ENCODE data around the gene MYT1.
"Not testable (repeated sequence)": the region's sequence is repeated elsewhere in the genome, so short reads cannot be mapped to it uniquely, and the experiment has no call there.

MYT1 gene

GRCh38 chr20:64228751-64229506, 64.7 kb downstream of the MYT1 start:
- no peak for DNase-seq (ENCODE audit: low read depth in 2 of 3, low spot score in 2 of 3)

- DNase-seq (ENCODE audit: low read depth in 2 of 3, low spot score in 2 of 3) = no peak
Measured at GRCh38 chr20:64229507-64230061, 65.3 kb downstream of the MYT1 start.

- no peak for DNase-seq (ENCODE audit: low read depth in 2 of 3, low spot score in 2 of 3)
Measured at GRCh38 chr20:64230461-64231145, 66.4 kb downstream of the MYT1 start.

GRCh38 chr20:64231621-64232550, 67.6 kb downstream of the MYT1 start:
- DNase-seq (ENCODE audit: low read depth in 2 of 3, low spot score in 2 of 3) = no peak

GRCh38 chr20:64232794-64233193, 68.5 kb downstream of the MYT1 start:
- no peak for DNase-seq (ENCODE audit: low read depth in 2 of 3, low spot score in 2 of 3)

GRCh38 chr20:64233725-64234124, 69.5 kb downstream of the MYT1 start:
- DNase-seq (ENCODE audit: low read depth in 2 of 3, low spot score in 2 of 3) = no peak

- DNase-seq (ENCODE audit: low read depth in 2 of 3, low spot score in 2 of 3) = no peak
Measured at GRCh38 chr20:64234291-64234791, 70.1 kb downstream of the MYT1 start.

GRCh38 chr20:64234921-64235565, 70.8 kb downstream of the MYT1 start:
- DNase-seq (ENCODE audit: low read depth in 2 of 3, low spot score in 2 of 3) = not testable (repeated sequence)

- DNase-seq (ENCODE audit: low read depth in 2 of 3, low spot score in 2 of 3) = no peak
Measured at GRCh38 chr20:64236137-64237088, 72.2 kb downstream of the MYT1 start.

GRCh38 chr20:64237316-64237715, 73.1 kb downstream of the MYT1 start:
- DNase-seq (ENCODE audit: low read depth in 2 of 3, low spot score in 2 of 3) = no peak

GRCh38 chr20:64238115-64238825, 74.0 kb downstream of the MYT1 start:
- DNase-seq (ENCODE audit: low read depth in 2 of 3, low spot score in 2 of 3) = no peak

GRCh38 chr20:64238851-64239387, 74.7 kb downstream of the MYT1 start:
- no peak for DNase-seq (ENCODE audit: low read depth in 2 of 3, low spot score in 2 of 3)

GRCh38 chr20:64239449-64240242, 75.4 kb downstream of the MYT1 start:
- DNase-seq (ENCODE audit: low read depth in 2 of 3, low spot score in 2 of 3) = no peak

- DNase-seq (ENCODE audit: low read depth in 2 of 3, low spot score in 2 of 3) = no peak
Measured at GRCh38 chr20:64240243-64241015, 76.2 kb downstream of the MYT1 start.

- no peak for DNase-seq (ENCODE audit: low read depth in 2 of 3, low spot score in 2 of 3)
Measured at GRCh38 chr20:64241061-64241460, 76.8 kb downstream of the MYT1 start.

GRCh38 chr20:64242003-64242796, 77.9 kb downstream of the MYT1 start:
- no peak for DNase-seq (ENCODE audit: low read depth in 2 of 3, low spot score in 2 of 3)

All from activated CD8-positive, alpha-beta memory T cell treated with anti-CD3 and anti-CD28 coated beads for 48 hours (primary cell).